NCI-H187 treated with DMSO at 0.1 percent for 48 hours (cell line): ENCODE measurements around the gene CUL5.
"Not testable (repeated sequence)": the region's sequence is repeated elsewhere in the genome, so short reads cannot be mapped to it uniquely, and the experiment has no call there.

ENCODE experiments used
- DNase-seq: peaks from one replicate; lab custom pipeline; 2025; lab: John Stamatoyannopoulos, UW

Gene CUL5

GRCh38 chr11:108025387-108026080 is 16.8 kb downstream of the CUL5 start:
- no peak for DNase-seq

GRCh38 chr11:108027057-108027456 is 18.4 kb downstream of the CUL5 start:
- DNase-seq = no peak

GRCh38 chr11:108028822-108029441 is 20.2 kb downstream of the CUL5 start:
- DNase-seq = not testable (repeated sequence)

- DNase-seq = not testable (repeated sequence)
Observed at GRCh38 chr11:108031604-108032003, 22.9 kb downstream of the CUL5 start.

GRCh38 chr11:108032800-108033199 is 24.1 kb downstream of the CUL5 start:
- DNase-seq = no peak

GRCh38 chr11:108034034-108034433 is 25.3 kb downstream of the CUL5 start:
- DNase-seq = no peak

GRCh38 chr11:108034952-108035351 is 26.3 kb downstream of the CUL5 start:
- DNase-seq = no peak

GRCh38 chr11:108035690-108036089 is 27.0 kb downstream of the CUL5 start:
- no peak for DNase-seq

- DNase-seq = no peak
Observed at GRCh38 chr11:108037211-108037610, 28.5 kb downstream of the CUL5 start.

- DNase-seq = no peak
Observed at GRCh38 chr11:108037636-108038035, 28.9 kb downstream of the CUL5 start.

- DNase-seq = no peak
Observed at GRCh38 chr11:108048269-108048668, 39.6 kb downstream of the CUL5 start.

GRCh38 chr11:108062336-108062735 is 53.6 kb downstream of the CUL5 start:
- DNase-seq = no peak

- no peak for DNase-seq
Observed at GRCh38 chr11:108063410-108063809, 54.7 kb downstream of the CUL5 start.

GRCh38 chr11:108069947-108070346 is 61.2 kb downstream of the CUL5 start:
- DNase-seq = no peak

- DNase-seq = no peak
Observed at GRCh38 chr11:108084811-108085210, 76.1 kb downstream of the CUL5 start.

- DNase-seq = no peak
Observed at GRCh38 chr11:108085672-108086071, 77.0 kb downstream of the CUL5 start.

- no peak for DNase-seq
Observed at GRCh38 chr11:108092134-108092533, 83.4 kb downstream of the CUL5 start.

- no peak for DNase-seq
Observed at GRCh38 chr11:108093128-108093904, 84.6 kb downstream of the CUL5 start.

- no peak for DNase-seq
Observed at GRCh38 chr11:108097179-108097578, 88.5 kb downstream of the CUL5 start.

GRCh38 chr11:108101090-108101775 is 92.5 kb downstream of the CUL5 start:
- no peak for DNase-seq

GRCh38 chr11:108111126-108111525 is 102.4 kb downstream of the CUL5 start:
- no peak for DNase-seq

GRCh38 chr11:108112057-108112456 is 103.4 kb downstream of the CUL5 start:
- no peak for DNase-seq
